ENCODE results near the gene DNAJC6. TPM values are rescaled to one million over a fixed set of nuclear protein-coding genes. Genes with fewer than 3 reads are reported as not detected.

Gene DNAJC6
- polyA plus RNA-seq, 1 of the 3 experiments (the other 2 are of a cell fraction), result 1.9 TPM

DNA sequence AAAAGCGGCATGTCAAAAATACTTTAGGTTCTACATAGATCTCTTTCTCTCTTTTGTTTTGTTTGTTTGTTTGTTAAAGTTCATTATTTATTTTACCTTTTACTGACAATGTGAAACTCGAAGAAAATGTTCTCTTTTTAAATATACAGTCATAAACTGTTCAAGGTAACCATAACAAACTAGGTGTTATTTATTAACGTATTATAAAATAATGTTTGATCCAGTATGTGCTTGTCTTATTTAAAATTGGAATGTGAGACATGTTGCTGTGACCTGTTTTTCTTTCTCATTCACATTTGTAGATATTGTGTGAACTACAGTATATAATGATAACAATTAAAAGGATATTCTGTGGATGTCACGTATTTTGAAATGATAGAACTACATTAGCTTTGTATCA lies 105.2 kb downstream of the DNAJC6 start:
- H3K4me3 ChIP-seq (ENCODE audit: low read depth in 2 of 2, low read length in 1 of 2), result no peak overlapping the region
- no peak overlapping the region for H3K4me2 ChIP-seq
- H3F3A ChIP-seq (replicated peaks; ENCODE audit: insufficient read depth), result peaks cover 5% of the 10 kb centered on the region
- no peaks in the 10 kb centered on the region for H3K79me2 ChIP-seq (ENCODE audit: insufficient read depth)
- no peak overlapping the region for H3K9ac ChIP-seq
- H3K9me2 ChIP-seq, result no peaks in the 10 kb centered on the region
- no peaks in the 10 kb centered on the region for H3K27me3 ChIP-seq (ENCODE audit: insufficient read depth)
- 76% methylated on average over 4 of the region's 4 CpGs for WGBS (ENCODE audit: low lambda C conversion rate)
- H4K20me1 ChIP-seq (ENCODE audit: insufficient read depth), result no peaks in the 10 kb centered on the region
- CTCF ChIA-PET, result interaction anchor here (0.7 to 1.1 kb wide), 2 partner anchors 10 to 339 kb away, joined by 3 read pairs; no protein-coding TSS in a partner anchor
- POLR2A ChIA-PET, result no interaction called here
- TF ChIP-seq NRF1 (IDR thresholded peaks at IDR 0.05; ENCODE audit: low read depth, low read length), result no peak
- TF ChIP-seq, protein P1, sequence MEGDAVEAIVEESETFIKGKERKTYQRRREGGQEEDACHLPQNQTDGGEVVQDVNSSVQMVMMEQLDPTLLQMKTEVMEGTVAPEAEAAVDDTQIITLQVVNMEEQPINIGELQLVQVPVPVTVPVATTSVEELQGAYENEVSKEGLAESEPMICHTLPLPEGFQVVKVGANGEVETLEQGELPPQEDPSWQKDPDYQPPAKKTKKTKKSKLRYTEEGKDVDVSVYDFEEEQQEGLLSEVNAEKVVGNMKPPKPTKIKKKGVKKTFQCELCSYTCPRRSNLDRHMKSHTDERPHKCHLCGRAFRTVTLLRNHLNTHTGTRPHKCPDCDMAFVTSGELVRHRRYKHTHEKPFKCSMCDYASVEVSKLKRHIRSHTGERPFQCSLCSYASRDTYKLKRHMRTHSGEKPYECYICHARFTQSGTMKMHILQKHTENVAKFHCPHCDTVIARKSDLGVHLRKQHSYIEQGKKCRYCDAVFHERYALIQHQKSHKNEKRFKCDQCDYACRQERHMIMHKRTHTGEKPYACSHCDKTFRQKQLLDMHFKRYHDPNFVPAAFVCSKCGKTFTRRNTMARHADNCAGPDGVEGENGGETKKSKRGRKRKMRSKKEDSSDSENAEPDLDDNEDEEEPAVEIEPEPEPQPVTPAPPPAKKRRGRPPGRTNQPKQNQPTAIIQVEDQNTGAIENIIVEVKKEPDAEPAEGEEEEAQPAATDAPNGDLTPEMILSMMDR (IDR thresholded peaks at IDR 0.05), result no peak
- TF ChIP-seq FOXM1 (IDR thresholded peaks at IDR 0.05; ENCODE audit: low read depth), result no peak
- no peak for TF ChIP-seq RAD21 (IDR thresholded peaks at IDR 0.05; ENCODE audit: low read length)
- TF ChIP-seq RFX5 (IDR thresholded peaks at IDR 0.05; ENCODE audit: low read length), result no peak
- TF ChIP-seq JUND (IDR thresholded peaks at IDR 0.05), result no peak
- TF ChIP-seq FOSL2 (IDR thresholded peaks at IDR 0.05; ENCODE audit: borderline replicate concordance, low read depth), result no peak
- TF ChIP-seq, protein P2, sequence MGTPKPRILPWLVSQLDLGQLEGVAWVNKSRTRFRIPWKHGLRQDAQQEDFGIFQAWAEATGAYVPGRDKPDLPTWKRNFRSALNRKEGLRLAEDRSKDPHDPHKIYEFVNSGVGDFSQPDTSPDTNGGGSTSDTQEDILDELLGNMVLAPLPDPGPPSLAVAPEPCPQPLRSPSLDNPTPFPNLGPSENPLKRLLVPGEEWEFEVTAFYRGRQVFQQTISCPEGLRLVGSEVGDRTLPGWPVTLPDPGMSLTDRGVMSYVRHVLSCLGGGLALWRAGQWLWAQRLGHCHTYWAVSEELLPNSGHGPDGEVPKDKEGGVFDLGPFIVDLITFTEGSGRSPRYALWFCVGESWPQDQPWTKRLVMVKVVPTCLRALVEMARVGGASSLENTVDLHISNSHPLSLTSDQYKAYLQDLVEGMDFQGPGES (IDR thresholded peaks at IDR 0.05; ENCODE audit: low read depth, low read length), result no peak
- TF ChIP-seq, protein P3, sequence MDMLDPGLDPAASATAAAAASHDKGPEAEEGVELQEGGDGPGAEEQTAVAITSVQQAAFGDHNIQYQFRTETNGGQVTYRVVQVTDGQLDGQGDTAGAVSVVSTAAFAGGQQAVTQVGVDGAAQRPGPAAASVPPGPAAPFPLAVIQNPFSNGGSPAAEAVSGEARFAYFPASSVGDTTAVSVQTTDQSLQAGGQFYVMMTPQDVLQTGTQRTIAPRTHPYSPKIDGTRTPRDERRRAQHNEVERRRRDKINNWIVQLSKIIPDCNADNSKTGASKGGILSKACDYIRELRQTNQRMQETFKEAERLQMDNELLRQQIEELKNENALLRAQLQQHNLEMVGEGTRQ (IDR thresholded peaks at IDR 0.05; ENCODE audit: borderline replicate concordance, low read depth, low read length), result no peak
- TF ChIP-seq MXI1 (IDR thresholded peaks at IDR 0.05; ENCODE audit: low read depth, low read length), result no peak
- TF ChIP-seq, protein P4, sequence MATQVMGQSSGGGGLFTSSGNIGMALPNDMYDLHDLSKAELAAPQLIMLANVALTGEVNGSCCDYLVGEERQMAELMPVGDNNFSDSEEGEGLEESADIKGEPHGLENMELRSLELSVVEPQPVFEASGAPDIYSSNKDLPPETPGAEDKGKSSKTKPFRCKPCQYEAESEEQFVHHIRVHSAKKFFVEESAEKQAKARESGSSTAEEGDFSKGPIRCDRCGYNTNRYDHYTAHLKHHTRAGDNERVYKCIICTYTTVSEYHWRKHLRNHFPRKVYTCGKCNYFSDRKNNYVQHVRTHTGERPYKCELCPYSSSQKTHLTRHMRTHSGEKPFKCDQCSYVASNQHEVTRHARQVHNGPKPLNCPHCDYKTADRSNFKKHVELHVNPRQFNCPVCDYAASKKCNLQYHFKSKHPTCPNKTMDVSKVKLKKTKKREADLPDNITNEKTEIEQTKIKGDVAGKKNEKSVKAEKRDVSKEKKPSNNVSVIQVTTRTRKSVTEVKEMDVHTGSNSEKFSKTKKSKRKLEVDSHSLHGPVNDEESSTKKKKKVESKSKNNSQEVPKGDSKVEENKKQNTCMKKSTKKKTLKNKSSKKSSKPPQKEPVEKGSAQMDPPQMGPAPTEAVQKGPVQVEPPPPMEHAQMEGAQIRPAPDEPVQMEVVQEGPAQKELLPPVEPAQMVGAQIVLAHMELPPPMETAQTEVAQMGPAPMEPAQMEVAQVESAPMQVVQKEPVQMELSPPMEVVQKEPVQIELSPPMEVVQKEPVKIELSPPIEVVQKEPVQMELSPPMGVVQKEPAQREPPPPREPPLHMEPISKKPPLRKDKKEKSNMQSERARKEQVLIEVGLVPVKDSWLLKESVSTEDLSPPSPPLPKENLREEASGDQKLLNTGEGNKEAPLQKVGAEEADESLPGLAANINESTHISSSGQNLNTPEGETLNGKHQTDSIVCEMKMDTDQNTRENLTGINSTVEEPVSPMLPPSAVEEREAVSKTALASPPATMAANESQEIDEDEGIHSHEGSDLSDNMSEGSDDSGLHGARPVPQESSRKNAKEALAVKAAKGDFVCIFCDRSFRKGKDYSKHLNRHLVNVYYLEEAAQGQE (IDR thresholded peaks at IDR 0.05; ENCODE audit: low read depth, low read length), result no peak
- TF ChIP-seq, protein P5, sequence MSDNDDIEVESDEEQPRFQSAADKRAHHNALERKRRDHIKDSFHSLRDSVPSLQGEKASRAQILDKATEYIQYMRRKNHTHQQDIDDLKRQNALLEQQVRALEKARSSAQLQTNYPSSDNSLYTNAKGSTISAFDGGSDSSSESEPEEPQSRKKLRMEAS (IDR thresholded peaks at IDR 0.05; ENCODE audit: low read depth), result no peak
- no peak for TF ChIP-seq TCF12 (IDR thresholded peaks at IDR 0.05)
- TF ChIP-seq CHD2 (IDR thresholded peaks at IDR 0.05; ENCODE audit: low read length, partially characterized antibody), result no peak
- no peak for TF ChIP-seq GABPA (IDR thresholded peaks at IDR 0.05; ENCODE audit: low read depth)
- no peak for TF ChIP-seq ELF1 (IDR thresholded peaks at IDR 0.05)
- TF ChIP-seq EP300 (IDR thresholded peaks at IDR 0.05; ENCODE audit: borderline replicate concordance in 1 of 2, low read depth in 1 of 2, low read length in 1 of 2), result no peak
- peaks cover 0 to 8% of the 10 kb centered on the region in 2 experiments for H3K36me3 ChIP-seq (replicated peaks in 1 of 2; ENCODE audit: control insufficient read depth in 1 of 2, insufficient read depth in 2 of 2, low read length in 1 of 2)
- H3K4me1 ChIP-seq (ENCODE audit: control insufficient read depth in 1 of 2, insufficient read depth in 2 of 2, low read depth in 1 of 2, low read length in 1 of 2), result peaks cover 0 to 3% of the 10 kb centered on the region in 2 experiments; a peak in 1 of 4 replicates
- H3K9me3 ChIP-seq, result no peaks in the 10 kb centered on the region
- no peak overlapping the region for H3K27ac ChIP-seq (ENCODE audit: low read depth in 2 of 2, low read length in 1 of 2)
- no peak for DNase-seq
- no peak overlapping the region for H2AFZ ChIP-seq (ENCODE audit: low read depth)
